GM12878 (cell line): ENCODE measurements around the gene OSBPL3. TPM values are rescaled to one million over a fixed set of nuclear protein-coding genes. Genes with fewer than 3 reads are reported as not detected.

Experiments used
- ATAC-seq: fragments of 200-7000 bp; cut with Tn5 transposase; 3 replicates; pipeline ENCODE4 v1.9.1; 2020; ENCODE audit warnings: mild to moderate bottlenecking, moderate library complexity
- BruUV-seq: library from RNA; stranded (reverse); fragments of 400-500 nt; replicated peaks from 2 replicates; lab custom pipeline; 2021; lab: Mats Ljungman, UMichigan
- CTCF ChIA-PET: fragments of 300-600 bp; sonication (Branson Sonifier 250); formaldehyde crosslinking; extraction: SDS; loops from one replicate; lab custom pipeline; 2021; ENCODE audit warnings: inconsistent platforms; lab: Yijun Ruan, JAX
- POLR2A ChIA-PET: fragments of 350-600 bp; formaldehyde crosslinking; extraction: SDS; loops from one replicate; lab custom pipeline; 2021; ENCODE audit warnings: inconsistent platforms; lab: Charles Lee
- RAD21 ChIA-PET: fragments of 300-600 bp; sonication (Branson Sonifier 250); formaldehyde crosslinking; loops from one replicate; lab custom pipeline; 2023; ENCODE audit warnings: antibody characterized with exemption; ENCODE audit not compliant: unreplicated experiment; lab: Charles Lee
- SMC1A ChIA-PET: fragments of 300-600 bp; sonication (Branson Sonifier 250); formaldehyde crosslinking; loops from one replicate; lab custom pipeline; 2023; ENCODE audit not compliant: unreplicated experiment, uncharacterized antibody; lab: Charles Lee
- DNase-seq: peaks from one replicate; pipeline ENCODE4 v3.0.0-alpha.2; 2011; ENCODE audit warnings: low read depth, low spot score
- FAIRE-seq: peaks from 3 replicates; lab custom pipeline; 2011; peaks lifted over from hg19 to GRCh38; lab: Jason Lieb, UNC
- H2AFZ ChIP-seq: 2 replicates; pipeline ENCODE4 v1.6.0; 2011; ENCODE audit warnings: low read depth, low read length, control low read depth; ENCODE audit not compliant: control insufficient read depth
- H3K27ac ChIP-seq: 2 replicates; pipeline ENCODE4 v1.5.1; 2011; ENCODE audit warnings: control low read depth; ENCODE audit not compliant: control insufficient read depth, insufficient read depth
- H3K27me3 ChIP-seq, 2 experiments: replicated peaks in 1 of 2; 2 replicates each; pipeline versions ENCODE4 v1.6.0 to v1.6.1; 2011; ENCODE audit warnings: low read length in 1 of 2; ENCODE audit not compliant: control insufficient read depth in 2 of 2, insufficient read depth in 2 of 2
- H3K36me3 ChIP-seq, 2 experiments: 2 replicates each; pipeline ENCODE4 v1.5.1; 2011; ENCODE audit warnings: low read length in 1 of 2; ENCODE audit not compliant: control insufficient read depth in 2 of 2, insufficient read depth in 2 of 2
- H3K4me1 ChIP-seq: 2 replicates; pipeline ENCODE4 v1.6.1; 2011; ENCODE audit warnings: mild to moderate bottlenecking, low read length, moderate library complexity, mixed read lengths; ENCODE audit not compliant: control insufficient read depth, insufficient read depth
- H3K4me2 ChIP-seq: 2 replicates; pipeline ENCODE4 v1.6.0; 2011; ENCODE audit warnings: control low read depth; ENCODE audit not compliant: control insufficient read depth, insufficient read depth
- H3K4me3 ChIP-seq: fragments of 200-600 bp; sonication (generic); 2 replicates; pipeline ENCODE4 v1.5.1; 2016
- H3K79me2 ChIP-seq: 2 replicates; pipeline ENCODE4 v1.6.0; 2011; ENCODE audit warnings: low read length; ENCODE audit not compliant: control insufficient read depth, insufficient read depth
- H3K9ac ChIP-seq: 2 replicates; pipeline ENCODE4 v1.8.0; 2011; ENCODE audit warnings: low read length, control low read depth, mixed read lengths; ENCODE audit not compliant: control insufficient read depth, insufficient read depth
- H3K9me3 ChIP-seq: replicated peaks from 3 replicates; pipeline ENCODE4 v1.5.1; 2011; ENCODE audit warnings: mild to moderate bottlenecking, low read length; ENCODE audit not compliant: control insufficient read depth, insufficient read depth
- H4K20me1 ChIP-seq: 2 replicates; pipeline ENCODE4 v1.6.0; 2011; ENCODE audit not compliant: control insufficient read depth, insufficient read depth
- CHD4 ChIP-seq: fragments of 200-600 bp; sonication (generic); IDR thresholded peaks from 2 replicates; pipeline ENCODE4 v1.6.1; 2016; ENCODE audit warnings: mild to moderate bottlenecking
- EZH2 ChIP-seq: IDR thresholded peaks from 2 replicates; pipeline ENCODE4 v1.6.1; 2012; ENCODE audit warnings: low read depth, mild to moderate bottlenecking, control low read depth, inconsistent platforms, low read length, borderline replicate concordance; ENCODE audit not compliant: control insufficient read depth
- GATAD2B ChIP-seq: fragments of 450-650 bp; conservative IDR thresholded peaks from 2 replicates; pipeline ENCODE4 v1.6.1; 2017; ENCODE audit warnings: low read depth, mild to moderate bottlenecking, moderate library complexity
- HDAC2 ChIP-seq: fragments of 200-600 bp; sonication (generic); IDR thresholded peaks from 2 replicates; pipeline ENCODE4 v1.6.1; 2017
- IKZF1 ChIP-seq: fragments of 450-650 bp; conservative IDR thresholded peaks from 2 replicates; pipeline ENCODE4 v1.6.1; 2017; ENCODE audit warnings: antibody characterized with exemption, mild to moderate bottlenecking
- JUNB ChIP-seq: IDR thresholded peaks from 2 replicates; pipeline ENCODE4 v1.6.1; 2016; ENCODE audit warnings: antibody characterized with exemption, mild to moderate bottlenecking
- MEF2A ChIP-seq: IDR thresholded peaks from 2 replicates; pipeline ENCODE4 v1.6.1; 2011; ENCODE audit warnings: low read depth, mild to moderate bottlenecking, low read length, moderate library complexity; ENCODE audit not compliant: insufficient read depth
- MYC ChIP-seq: IDR thresholded peaks from 2 replicates; pipeline ENCODE4 v1.6.1; 2011; ENCODE audit warnings: mild to moderate bottlenecking, low read length, moderate library complexity, inconsistent platforms; ENCODE audit not compliant: insufficient read depth, insufficient replicate concordance, insufficient read length, severe bottlenecking
- NFYB ChIP-seq: IDR thresholded peaks from 2 replicates; pipeline ENCODE4 v1.6.1; 2011; ENCODE audit warnings: low read depth, mild to moderate bottlenecking, low read length, improper control_type of control experiment, moderate library complexity; ENCODE audit not compliant: insufficient read depth
- SMARCA5 ChIP-seq: fragments of 450-650 bp; IDR thresholded peaks from 2 replicates; pipeline ENCODE4 v1.6.1; 2017; ENCODE audit warnings: mild to moderate bottlenecking
- TCF3 ChIP-seq: IDR thresholded peaks from 2 replicates; pipeline ENCODE4 v1.6.1; 2012; ENCODE audit warnings: low read depth, mild to moderate bottlenecking, low read length, borderline replicate concordance; ENCODE audit not compliant: insufficient read depth
- ZNF207 ChIP-seq: fragments of 450-650 bp; IDR thresholded peaks from 2 replicates; pipeline ENCODE4 v1.6.1; 2014; ENCODE audit warnings: antibody characterized with exemption, mild to moderate bottlenecking, borderline replicate concordance
- WGBS: methylation state at CpG from one replicate; pipeline ENCODE4 v1.1.6; 2016; ENCODE audit warnings: low lambda C conversion rate; ENCODE audit not compliant: insufficient replicate concordance, insufficient coverage; ENCODE audit errors: missing lambda C conversion rate; 5-methylcytosine and 5-hydroxymethylcytosine counted together
- in situ Hi-C: fragments of 300-500 bp; cut with MboI; formaldehyde crosslinking; loops from 9 replicates; pipeline ENCODE4 v1.14.3; 2018; ENCODE audit warnings: mixed read lengths
- intact Hi-C: fragments of 100-400 bp; cut with micrococcal nuclease; formaldehyde crosslinking; loops from one replicate; pipeline ENCODE4 v1.14.2; 2022; ENCODE audit not compliant: unreplicated experiment
- polyA plus RNA-seq, 11 experiments: library from polyadenylated mRNA; depleted of rRNA in 4 of 11; unstranded in 6 of 11; stranded (reverse) in 5 of 11; fragments of >200 nt; fragmentation: Nextera tagmentation in 4 of 11; fragmentation: Illumina TruSeq in 1 of 11; extraction: Ambion mirVana in 4 of 11; extraction: Trizol in 1 of 11; gene quantifications; 1 replicate in 1 of 11; 2 replicates in 10 of 11; pipeline versions ENCODE4 v1.2.1 to v1.2.3, GENCODE V29; 2011 to 2016; ENCODE audit warnings: inconsistent platforms in 2 of 11, missing spikeins in 2 of 11, low read depth in 1 of 11
- total RNA-seq, 4 experiments: library from RNA; depleted of rRNA in 3 of 4; stranded (reverse); fragments of >200 nt in 3 of 4; fragmentation: Illumina TruSeq in 1 of 4; extraction: Trizol in 1 of 4; gene quantifications; 2 replicates each; pipeline versions ENCODE4 v1.2.1 to v1.2.3, GENCODE V29; 2013 to 2021
- TF ChIP-seq, protein P1 (sequence below): fragments of 450-650 bp; conservative IDR thresholded peaks from 2 replicates; pipeline ENCODE4 v1.6.1; 2017; ENCODE audit warnings: mild to moderate bottlenecking, moderate library complexity
- TF ChIP-seq, protein P2 (sequence below): fragments of 450-650 bp; IDR thresholded peaks from 2 replicates; pipeline ENCODE4 v1.6.1; 2017; ENCODE audit warnings: borderline replicate concordance
- TF ChIP-seq, protein P3 (sequence below): IDR thresholded peaks from 2 replicates; pipeline ENCODE4 v1.6.1; 2012; ENCODE audit warnings: low read depth, low read length, improper control_type of control experiment
- TF ChIP-seq, protein P4 (sequence below): IDR thresholded peaks from 2 replicates; pipeline ENCODE4 v1.6.1; 2011; ENCODE audit warnings: borderline replicate concordance, low read depth, mild to moderate bottlenecking, moderate library complexity, low read length; ENCODE audit not compliant: insufficient read depth, poor library complexity, severe bottlenecking

OSBPL3 gene
- total and polyA plus RNA-seq, 10 of the 15 experiments (the other 5 are each of a cell fraction or from before 2014, with no cell fraction given): 6.1 to 46.6 (median 27.0) TPM

DNA sequence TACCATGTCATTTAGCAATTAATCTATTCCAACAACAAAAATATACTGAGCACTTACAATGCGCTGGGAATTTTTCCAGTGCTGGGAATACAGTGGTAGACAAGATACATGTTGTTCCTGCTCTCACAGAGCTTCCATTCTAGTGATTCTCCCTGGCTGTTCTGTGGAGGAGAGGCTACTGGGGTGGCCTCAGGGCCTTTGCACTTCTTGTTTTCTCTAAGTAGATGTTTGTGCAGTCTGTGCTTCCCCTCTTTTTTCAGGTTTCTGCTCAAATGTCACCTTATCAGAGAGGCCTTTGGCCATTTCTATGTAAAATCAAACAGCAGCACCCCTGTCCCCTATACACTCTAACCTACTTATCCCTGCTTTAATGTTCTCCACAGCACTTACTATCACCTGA lies 24.7 kb downstream of the OSBPL3 start:
- intact Hi-C loops: no loop called here
- POLR2A ChIA-PET: interaction anchor here (0.6 kb wide), 1 partner anchor 46 kb away, joined by 7 read pairs; no protein-coding TSS in a partner anchor
- SMC1A ChIA-PET: interaction anchor here (1.0 to 1.3 kb wide), 2 partner anchors 9 to 50 kb away, joined by 4 read pairs; no protein-coding TSS in a partner anchor
- Histone ChIP-seq H3K9me3 (no peaks in the 10 kb centered on the region), H3K27ac (no peak overlapping the region), H4K20me1 (no peaks in the 10 kb centered on the region), H3K4me2 (no peak overlapping the region), H3K9ac (no peak overlapping the region), H3K27me3 (no peaks in the 10 kb centered on the region), H3K4me1 (peaks cover 4% of the 10 kb centered on the region; the same call in 1 of the 2 replicates), H3K4me3 (no peak overlapping the region), H3K36me3 (no peaks in the 10 kb centered on the region), H2AFZ (no peak overlapping the region), H3K79me2 (peaks cover 81% of the 10 kb centered on the region)
- in situ Hi-C loops: no loop called here
- RAD21 ChIA-PET: interaction anchor here (1.1 kb wide), 1 partner anchor 12 kb away, joined by 3 read pairs; no protein-coding TSS in a partner anchor
- ATAC-seq (no peak), DNase-seq (no peak), FAIRE-seq (no peak)
- BruUV-seq: no TSS peak
- CTCF ChIA-PET: interaction anchor here (1.2 to 3.2 kb wide), 3 partner anchors 9 to 86 kb away, joined by 3 to 9 read pairs (median 3); no protein-coding TSS in a partner anchor
- 100% methylated on average over 1 of the region's 1 CpG for WGBS
- TF ChIP-seq MYC (no peak), TCF3 (no peak), GATAD2B (no peak), EZH2 (no peak), MEF2A (no peak), IKZF1 (no peak), ZNF207 (no peak), HDAC2 (no peak), CHD4 (no peak), JUNB (no peak), NFYB (no peak), SMARCA5 (no peak)
- TF ChIP-seq, protein P1, sequence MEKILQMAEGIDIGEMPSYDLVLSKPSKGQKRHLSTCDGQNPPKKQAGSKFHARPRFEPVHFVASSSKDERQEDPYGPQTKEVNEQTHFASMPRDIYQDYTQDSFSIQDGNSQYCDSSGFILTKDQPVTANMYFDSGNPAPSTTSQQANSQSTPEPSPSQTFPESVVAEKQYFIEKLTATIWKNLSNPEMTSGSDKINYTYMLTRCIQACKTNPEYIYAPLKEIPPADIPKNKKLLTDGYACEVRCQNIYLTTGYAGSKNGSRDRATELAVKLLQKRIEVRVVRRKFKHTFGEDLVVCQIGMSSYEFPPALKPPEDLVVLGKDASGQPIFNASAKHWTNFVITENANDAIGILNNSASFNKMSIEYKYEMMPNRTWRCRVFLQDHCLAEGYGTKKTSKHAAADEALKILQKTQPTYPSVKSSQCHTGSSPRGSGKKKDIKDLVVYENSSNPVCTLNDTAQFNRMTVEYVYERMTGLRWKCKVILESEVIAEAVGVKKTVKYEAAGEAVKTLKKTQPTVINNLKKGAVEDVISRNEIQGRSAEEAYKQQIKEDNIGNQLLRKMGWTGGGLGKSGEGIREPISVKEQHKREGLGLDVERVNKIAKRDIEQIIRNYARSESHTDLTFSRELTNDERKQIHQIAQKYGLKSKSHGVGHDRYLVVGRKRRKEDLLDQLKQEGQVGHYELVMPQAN: no peak
- TF ChIP-seq, protein P2, sequence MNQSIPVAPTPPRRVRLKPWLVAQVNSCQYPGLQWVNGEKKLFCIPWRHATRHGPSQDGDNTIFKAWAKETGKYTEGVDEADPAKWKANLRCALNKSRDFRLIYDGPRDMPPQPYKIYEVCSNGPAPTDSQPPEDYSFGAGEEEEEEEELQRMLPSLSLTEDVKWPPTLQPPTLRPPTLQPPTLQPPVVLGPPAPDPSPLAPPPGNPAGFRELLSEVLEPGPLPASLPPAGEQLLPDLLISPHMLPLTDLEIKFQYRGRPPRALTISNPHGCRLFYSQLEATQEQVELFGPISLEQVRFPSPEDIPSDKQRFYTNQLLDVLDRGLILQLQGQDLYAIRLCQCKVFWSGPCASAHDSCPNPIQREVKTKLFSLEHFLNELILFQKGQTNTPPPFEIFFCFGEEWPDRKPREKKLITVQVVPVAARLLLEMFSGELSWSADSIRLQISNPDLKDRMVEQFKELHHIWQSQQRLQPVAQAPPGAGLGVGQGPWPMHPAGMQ: no peak
- TF ChIP-seq, protein P3, sequence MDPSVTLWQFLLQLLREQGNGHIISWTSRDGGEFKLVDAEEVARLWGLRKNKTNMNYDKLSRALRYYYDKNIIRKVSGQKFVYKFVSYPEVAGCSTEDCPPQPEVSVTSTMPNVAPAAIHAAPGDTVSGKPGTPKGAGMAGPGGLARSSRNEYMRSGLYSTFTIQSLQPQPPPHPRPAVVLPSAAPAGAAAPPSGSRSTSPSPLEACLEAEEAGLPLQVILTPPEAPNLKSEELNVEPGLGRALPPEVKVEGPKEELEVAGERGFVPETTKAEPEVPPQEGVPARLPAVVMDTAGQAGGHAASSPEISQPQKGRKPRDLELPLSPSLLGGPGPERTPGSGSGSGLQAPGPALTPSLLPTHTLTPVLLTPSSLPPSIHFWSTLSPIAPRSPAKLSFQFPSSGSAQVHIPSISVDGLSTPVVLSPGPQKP: no peak
- TF ChIP-seq, protein P4, sequence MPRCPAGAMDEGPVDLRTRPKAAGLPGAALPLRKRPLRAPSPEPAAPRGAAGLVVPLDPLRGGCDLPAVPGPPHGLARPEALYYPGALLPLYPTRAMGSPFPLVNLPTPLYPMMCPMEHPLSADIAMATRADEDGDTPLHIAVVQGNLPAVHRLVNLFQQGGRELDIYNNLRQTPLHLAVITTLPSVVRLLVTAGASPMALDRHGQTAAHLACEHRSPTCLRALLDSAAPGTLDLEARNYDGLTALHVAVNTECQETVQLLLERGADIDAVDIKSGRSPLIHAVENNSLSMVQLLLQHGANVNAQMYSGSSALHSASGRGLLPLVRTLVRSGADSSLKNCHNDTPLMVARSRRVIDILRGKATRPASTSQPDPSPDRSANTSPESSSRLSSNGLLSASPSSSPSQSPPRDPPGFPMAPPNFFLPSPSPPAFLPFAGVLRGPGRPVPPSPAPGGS: no peak
